Measurements from ENCODE around the gene KCTD13.

DNA sequence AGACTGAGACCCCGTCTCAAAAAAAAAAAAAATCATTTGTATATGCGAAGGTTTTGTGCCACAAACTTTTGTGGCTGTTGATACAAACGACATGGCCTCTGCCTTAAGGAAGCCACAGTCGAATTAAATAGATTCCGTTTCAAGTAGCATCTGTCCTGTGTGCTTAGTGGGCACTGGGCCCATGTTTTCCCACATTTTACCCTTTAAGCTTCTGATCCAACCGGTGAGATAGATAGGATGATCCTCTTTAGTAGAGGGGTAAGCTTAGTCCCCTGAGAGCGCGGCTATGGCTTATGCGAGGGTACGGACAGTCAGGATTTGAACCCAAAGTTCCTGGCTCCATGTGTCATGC lies 35.1 kb upstream of the KCTD13 start:
- TF ChIP-seq NRF1 (IDR thresholded peaks at IDR 0.05; ENCODE audit: low read depth, low read length) (no peak), EZH2 (IDR thresholded peaks at IDR 0.05; ENCODE audit: low read depth, low read length, severe bottlenecking) (no peak), CTCF (IDR thresholded peaks at IDR 0.05; ENCODE audit: control extremely low read depth in 1 of 3, insufficient read depth in 1 of 3, low read depth in 1 of 3, low read length in 3 of 3) (no peak), POLR2AphosphoS5 (IDR thresholded peaks at IDR 0.05; ENCODE audit: low read depth, low read length) (no peak), KDM1A (IDR thresholded peaks at IDR 0.05; ENCODE audit: borderline replicate concordance, low read length) (no peak), CEBPB (IDR thresholded peaks at IDR 0.05; ENCODE audit: low read depth, low read length) (no peak), JUND (IDR thresholded peaks at IDR 0.05; ENCODE audit: low read length) (no peak), SP2 (IDR thresholded peaks at IDR 0.05; ENCODE audit: low read length) (no peak)
- TF ChIP-seq, protein P1, sequence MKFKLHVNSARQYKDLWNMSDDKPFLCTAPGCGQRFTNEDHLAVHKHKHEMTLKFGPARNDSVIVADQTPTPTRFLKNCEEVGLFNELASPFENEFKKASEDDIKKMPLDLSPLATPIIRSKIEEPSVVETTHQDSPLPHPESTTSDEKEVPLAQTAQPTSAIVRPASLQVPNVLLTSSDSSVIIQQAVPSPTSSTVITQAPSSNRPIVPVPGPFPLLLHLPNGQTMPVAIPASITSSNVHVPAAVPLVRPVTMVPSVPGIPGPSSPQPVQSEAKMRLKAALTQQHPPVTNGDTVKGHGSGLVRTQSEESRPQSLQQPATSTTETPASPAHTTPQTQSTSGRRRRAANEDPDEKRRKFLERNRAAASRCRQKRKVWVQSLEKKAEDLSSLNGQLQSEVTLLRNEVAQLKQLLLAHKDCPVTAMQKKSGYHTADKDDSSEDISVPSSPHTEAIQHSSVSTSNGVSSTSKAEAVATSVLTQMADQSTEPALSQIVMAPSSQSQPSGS (IDR thresholded peaks at IDR 0.05; ENCODE audit: low read length), result no peak

Data from H1 (cell line).